Brain microvascular endothelial cell (primary cell): ENCODE measurements around the gene IL36G.

Experiments
- DNase-seq: peaks from one replicate; pipeline ENCODE4 v3.0.0-alpha.2; 2020
- H3K27ac ChIP-seq: fragments of 250-450 bp; sonication (Bioruptor Pico); 2 replicates; pipeline ENCODE4 v1.5.1; 2020; ENCODE audit warnings: mild to moderate bottlenecking, moderate library complexity
- H3K27me3 ChIP-seq: fragments of 250-450 bp; sonication (Bioruptor Pico); replicated peaks from 2 replicates; pipeline ENCODE4 v1.5.1; 2020; ENCODE audit warnings: mild to moderate bottlenecking
- H3K36me3 ChIP-seq: fragments of 250-450 bp; sonication (Bioruptor Pico); replicated peaks from 2 replicates; pipeline ENCODE4 v1.5.1; 2020; ENCODE audit warnings: mild to moderate bottlenecking
- H3K4me3 ChIP-seq: 2 replicates; pipeline ENCODE4 v1.5.1; 2011; ENCODE audit warnings: low read depth, mild to moderate bottlenecking, control low read depth, low read length, moderate library complexity
- CTCF ChIP-seq: IDR thresholded peaks from 2 replicates; pipeline ENCODE4 v1.5.1; 2011; ENCODE audit warnings: low read depth, mild to moderate bottlenecking, moderate library complexity, low read length, control low read depth, inconsistent platforms; ENCODE audit errors: missing control alignments
- in situ Hi-C: cut with HindIII; loops from 2 replicates; pipeline ENCODE4 v1.10.0; 2017; ENCODE audit warnings: low sequenced_read_pairs, low pct_ligation_motif_present

IL36G gene

DNA sequence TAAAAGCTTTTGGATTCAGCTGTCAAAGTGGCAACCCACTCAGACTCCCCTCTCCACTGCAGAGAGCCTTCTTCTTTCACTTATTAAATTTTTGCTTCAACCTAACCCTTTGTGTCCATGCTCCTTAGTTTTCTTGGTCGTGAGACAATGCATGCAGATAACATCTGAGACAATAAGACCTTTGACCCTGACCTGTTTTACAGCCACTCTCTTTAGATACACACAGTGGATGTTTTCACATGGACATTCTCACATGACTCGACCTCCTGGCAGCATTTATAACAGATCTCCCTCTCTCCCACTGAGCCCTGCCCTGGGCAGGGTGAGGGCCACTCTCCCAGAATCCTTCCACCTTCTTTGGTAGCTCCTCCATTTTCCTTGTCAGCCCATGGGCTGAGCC, 30.4 kb upstream of the IL36G start:
- no peak for TF ChIP-seq CTCF
- in situ Hi-C loops = loop anchor here (25.0 kb wide), 1 partner anchor 185 kb away; the partner anchor contains the start of gene CKAP2L
- H3K36me3 ChIP-seq = no peaks in the 10 kb centered on the region
- no peak overlapping the region for H3K4me3 ChIP-seq
- no peaks in the 10 kb centered on the region for H3K27me3 ChIP-seq
- DNase-seq = no peak
- H3K27ac ChIP-seq = no peak overlapping the region

DNA sequence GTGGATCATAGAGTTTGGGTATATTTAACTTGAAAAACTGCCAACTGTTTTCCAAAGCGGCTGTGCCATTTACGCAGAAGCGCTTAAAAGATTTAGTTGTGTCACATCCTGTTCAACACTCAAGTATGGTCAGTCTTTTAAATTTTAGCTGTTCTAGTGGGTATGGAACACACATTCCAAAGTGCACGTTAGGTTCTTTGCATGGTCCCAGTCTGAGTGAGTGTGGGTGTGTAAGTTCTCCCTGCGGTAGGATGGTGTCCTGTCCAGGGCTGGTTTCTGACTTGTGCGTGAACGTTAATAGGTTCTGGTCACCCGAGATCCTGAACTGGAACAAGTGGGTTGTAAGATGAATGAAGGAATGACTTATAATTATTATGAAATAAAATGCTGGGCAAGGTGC, 28.4 kb upstream of the IL36G start:
- TF ChIP-seq CTCF = no peak
- Histone ChIP-seq H3K4me3 (no peak overlapping the region), H3K36me3 (no peaks in the 10 kb centered on the region), H3K27me3 (no peaks in the 10 kb centered on the region), H3K27ac (no peak overlapping the region)
- in situ Hi-C loops = loop anchor here (25.0 kb wide), 1 partner anchor 187 kb away; the partner anchor contains the start of gene CKAP2L
- no peak for DNase-seq

DNA sequence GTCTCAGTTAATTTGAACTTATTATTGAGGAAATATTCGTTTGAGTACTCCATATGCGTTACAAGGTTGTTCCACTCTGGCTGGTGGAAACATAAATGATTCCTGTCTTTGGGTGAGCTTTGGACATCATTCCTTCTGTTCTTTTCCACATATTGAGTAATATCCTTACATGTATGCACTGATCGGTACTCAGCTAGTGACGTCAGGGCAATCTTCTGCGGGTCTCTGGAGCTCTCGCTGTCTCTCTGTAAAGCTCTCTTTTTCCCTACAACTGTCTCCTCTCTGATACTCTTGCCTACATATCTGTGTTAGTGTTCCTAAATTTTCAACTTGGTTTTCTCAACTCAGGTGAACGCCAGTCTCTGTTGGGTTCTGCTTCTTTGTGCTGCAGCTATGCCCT, 23.4 kb upstream of the IL36G start:
- no peaks in the 10 kb centered on the region for H3K36me3 ChIP-seq
- H3K27ac ChIP-seq = no peak overlapping the region
- H3K27me3 ChIP-seq = peaks cover 3% of the 10 kb centered on the region
- H3K4me3 ChIP-seq = no peak overlapping the region
- in situ Hi-C loops = no loop called here
- no peak for TF ChIP-seq CTCF
- DNase-seq = no peak

DNA sequence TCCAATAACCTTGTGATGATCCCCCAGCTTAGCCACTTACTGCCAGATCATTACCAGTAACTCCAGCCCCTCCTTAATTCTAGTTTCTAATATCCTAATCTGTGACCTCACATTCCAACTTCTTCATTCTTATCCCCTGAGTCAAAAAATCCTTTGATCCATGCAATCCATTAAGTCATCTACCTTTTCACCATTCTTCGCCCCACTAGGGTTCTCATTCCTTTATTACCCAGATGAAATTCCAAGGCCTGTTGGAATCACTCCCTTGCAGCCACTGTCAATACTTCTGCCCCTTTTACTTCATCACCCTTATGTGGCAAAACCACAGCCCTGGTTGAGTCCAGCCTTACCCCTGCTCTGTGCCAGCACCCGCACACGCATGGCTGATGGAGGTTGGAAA, 20.3 kb upstream of the IL36G start:
- Histone ChIP-seq H3K4me3 (no peak overlapping the region), H3K27ac (no peak overlapping the region), H3K36me3 (no peaks in the 10 kb centered on the region), H3K27me3 (peaks cover 3% of the 10 kb centered on the region)
- in situ Hi-C loops = no loop called here
- TF ChIP-seq CTCF = no peak
- DNase-seq = no peak

DNA sequence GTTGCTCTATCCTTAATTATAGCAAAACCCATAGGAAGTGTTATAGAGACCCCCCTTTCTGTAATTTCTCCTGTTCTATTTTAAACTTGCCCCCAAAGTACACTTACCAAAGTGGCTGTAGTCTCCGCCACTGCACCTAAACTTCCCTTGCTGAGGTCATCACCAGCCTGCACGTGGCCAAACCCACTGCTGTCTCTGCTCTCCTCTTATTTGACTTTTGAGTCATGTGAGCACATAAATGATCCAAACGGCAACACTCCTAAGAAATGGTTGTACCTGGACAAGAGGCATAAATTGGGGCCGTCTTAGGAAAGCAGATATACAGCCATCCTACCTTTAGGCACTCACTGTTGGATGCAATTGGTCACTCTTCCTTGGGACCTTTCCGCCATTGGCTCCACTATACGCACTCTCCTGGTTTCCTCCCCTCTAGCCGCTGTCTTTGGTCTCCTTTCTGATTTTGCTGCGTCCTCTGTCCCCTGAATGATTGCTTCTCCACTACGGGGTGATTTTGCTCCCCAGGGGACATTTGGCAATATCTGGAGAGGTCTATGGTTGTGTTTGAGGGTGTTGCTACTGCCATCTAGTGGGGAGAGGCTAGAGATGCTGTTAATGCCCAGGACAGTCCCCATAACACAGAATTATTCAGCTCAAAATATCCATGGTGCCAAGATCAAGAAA, 19.2 kb upstream of the IL36G start:
- no peak overlapping the region for H3K4me3 ChIP-seq
- H3K27ac ChIP-seq = no peak overlapping the region
- peaks cover 3% of the 10 kb centered on the region for H3K27me3 ChIP-seq
- in situ Hi-C loops = no loop called here
- no peaks in the 10 kb centered on the region for H3K36me3 ChIP-seq
- TF ChIP-seq CTCF = peak; percentile 90
- DNase-seq = peak; percentile 68
